Measurements from ENCODE around the gene PRDM1. TPM values are rescaled to one million over a fixed set of nuclear protein-coding genes. Genes with fewer than 3 reads are reported as not detected.

The PRDM1 gene
- total RNA-seq, 1 donor from 2014 or later = 0.85 TPM

DNA sequence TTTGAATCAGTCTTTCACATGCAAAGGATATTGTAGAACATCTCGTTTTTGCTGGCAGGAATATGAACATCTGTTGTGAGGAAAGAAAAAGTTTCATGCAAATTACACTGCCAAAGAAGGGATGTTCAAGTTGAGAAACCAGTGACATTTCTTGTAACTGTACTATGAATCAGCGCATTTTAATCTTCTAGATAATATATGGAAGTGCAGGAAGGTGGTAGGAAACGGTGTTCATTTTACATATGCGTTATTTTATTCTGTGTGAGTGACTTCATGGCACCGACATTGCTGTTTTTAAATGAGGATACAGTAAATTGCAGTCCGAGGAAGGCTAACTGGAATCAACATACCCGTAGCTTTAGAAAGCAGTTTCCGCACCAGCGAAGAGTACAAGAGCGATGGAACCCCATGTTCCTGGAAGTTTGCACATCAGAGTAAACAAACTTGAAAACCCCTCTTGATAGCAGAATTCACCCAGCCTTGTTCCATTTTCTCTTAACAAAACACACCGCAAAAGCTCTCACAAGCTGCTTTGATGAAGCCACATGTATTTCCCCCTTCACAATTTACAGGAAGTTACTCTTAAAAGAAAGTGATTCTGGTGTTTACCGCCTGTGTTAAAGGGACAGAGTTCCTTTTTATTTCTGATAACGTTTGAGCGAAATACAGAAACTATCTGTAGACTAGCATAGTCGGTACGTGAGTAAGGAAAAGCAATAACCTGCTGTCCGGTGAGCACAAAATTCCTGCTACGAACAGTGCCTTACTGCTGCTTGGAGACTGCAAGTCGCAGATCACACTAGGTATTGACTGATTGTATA lies 11.5 kb downstream of the PRDM1 start:
- intact Hi-C loops (cut with micrococcal nuclease) = no loop called here
- Histone ChIP-seq H3K36me3 (no peaks in the 10 kb centered on the region), H3K4me1 (peaks cover 21% of the 10 kb centered on the region), H3K9me3 (replicated peaks) (no peaks in the 10 kb centered on the region), H3K4me3 (peak overlapping the region; percentile 58), H3K27me3 (ENCODE audit: low read depth) (peaks cover 86% of the 10 kb centered on the region), H3K27ac (replicated peaks) (peak overlapping the region; percentile 78)
- TF ChIP-seq, protein P1, sequence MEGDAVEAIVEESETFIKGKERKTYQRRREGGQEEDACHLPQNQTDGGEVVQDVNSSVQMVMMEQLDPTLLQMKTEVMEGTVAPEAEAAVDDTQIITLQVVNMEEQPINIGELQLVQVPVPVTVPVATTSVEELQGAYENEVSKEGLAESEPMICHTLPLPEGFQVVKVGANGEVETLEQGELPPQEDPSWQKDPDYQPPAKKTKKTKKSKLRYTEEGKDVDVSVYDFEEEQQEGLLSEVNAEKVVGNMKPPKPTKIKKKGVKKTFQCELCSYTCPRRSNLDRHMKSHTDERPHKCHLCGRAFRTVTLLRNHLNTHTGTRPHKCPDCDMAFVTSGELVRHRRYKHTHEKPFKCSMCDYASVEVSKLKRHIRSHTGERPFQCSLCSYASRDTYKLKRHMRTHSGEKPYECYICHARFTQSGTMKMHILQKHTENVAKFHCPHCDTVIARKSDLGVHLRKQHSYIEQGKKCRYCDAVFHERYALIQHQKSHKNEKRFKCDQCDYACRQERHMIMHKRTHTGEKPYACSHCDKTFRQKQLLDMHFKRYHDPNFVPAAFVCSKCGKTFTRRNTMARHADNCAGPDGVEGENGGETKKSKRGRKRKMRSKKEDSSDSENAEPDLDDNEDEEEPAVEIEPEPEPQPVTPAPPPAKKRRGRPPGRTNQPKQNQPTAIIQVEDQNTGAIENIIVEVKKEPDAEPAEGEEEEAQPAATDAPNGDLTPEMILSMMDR (IDR thresholded peaks at IDR 0.05; ENCODE audit: borderline replicate concordance) = no peak
- DNase-seq = no peak

DNA sequence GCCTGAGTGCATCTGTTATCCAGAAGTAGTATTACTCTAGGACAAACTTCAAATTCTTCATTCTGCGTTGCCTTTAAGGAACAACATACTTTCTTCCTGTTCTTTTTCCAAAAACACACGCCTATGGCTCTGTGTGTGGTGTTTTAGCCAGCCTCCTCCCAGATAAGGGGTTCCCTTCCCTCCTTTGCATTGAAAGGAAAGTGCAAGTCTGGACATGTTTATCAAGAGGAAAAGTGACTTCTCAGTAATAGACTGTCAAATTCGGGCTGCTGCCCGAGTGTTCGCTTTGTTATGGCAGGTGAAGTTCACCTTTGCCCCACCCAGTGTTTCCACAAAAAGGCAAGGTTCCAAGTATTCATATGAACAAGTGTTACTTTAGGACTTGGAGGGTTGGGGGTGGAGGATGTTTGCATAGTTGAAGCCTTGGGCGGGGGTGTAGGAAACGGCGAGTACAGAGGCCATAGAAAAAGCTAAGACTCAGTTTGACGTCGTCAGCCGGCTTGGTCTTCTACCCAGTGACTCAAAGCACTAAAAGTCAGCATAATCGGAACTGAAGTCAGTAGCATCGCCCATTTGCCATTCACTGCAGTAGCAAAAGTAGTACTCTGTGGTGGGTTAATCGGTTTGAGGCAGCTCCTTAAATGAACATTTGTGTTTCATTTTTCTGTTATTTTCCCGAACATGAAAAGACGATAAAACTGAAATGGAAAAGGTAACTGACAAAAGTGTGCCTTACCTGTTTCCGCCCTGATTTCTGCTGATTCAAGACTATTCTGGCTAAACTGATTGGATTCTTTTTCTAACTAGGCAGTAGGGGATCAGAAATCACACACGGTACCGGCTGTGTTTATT lies 12.5 kb downstream of the PRDM1 start:
- H3K36me3 ChIP-seq = no peaks in the 10 kb centered on the region
- H3K27ac ChIP-seq (replicated peaks) = peak overlapping the region; percentile 78
- H3K9me3 ChIP-seq (replicated peaks) = no peaks in the 10 kb centered on the region
- peaks cover 88% of the 10 kb centered on the region for H3K27me3 ChIP-seq (ENCODE audit: low read depth)
- peaks cover 28% of the 10 kb centered on the region for H3K4me1 ChIP-seq
- peak overlapping the region; percentile 58 for H3K4me3 ChIP-seq
- no peak for DNase-seq
- intact Hi-C loops (cut with micrococcal nuclease) = no loop called here
- TF ChIP-seq, protein P1 (IDR thresholded peaks at IDR 0.05; ENCODE audit: borderline replicate concordance) = no peak

DNA sequence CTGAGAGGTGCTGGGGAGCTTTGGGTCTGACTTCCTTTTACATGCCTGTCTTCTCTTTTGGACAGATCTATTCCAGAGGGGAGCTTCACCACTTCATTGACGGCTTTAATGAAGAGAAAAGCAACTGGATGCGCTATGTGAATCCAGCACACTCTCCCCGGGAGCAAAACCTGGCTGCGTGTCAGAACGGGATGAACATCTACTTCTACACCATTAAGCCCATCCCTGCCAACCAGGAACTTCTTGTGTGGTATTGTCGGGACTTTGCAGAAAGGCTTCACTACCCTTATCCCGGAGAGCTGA lies 13.1 kb downstream of the PRDM1 start:
- TF ChIP-seq, protein P1 (IDR thresholded peaks at IDR 0.05; ENCODE audit: borderline replicate concordance) = no peak
- Histone ChIP-seq H3K4me1 (peaks cover 29% of the 10 kb centered on the region), H3K27ac (replicated peaks) (peak overlapping the region; percentile 78), H3K4me3 (peak overlapping the region; percentile 58), H3K36me3 (no peaks in the 10 kb centered on the region), H3K27me3 (ENCODE audit: low read depth) (peaks cover 88% of the 10 kb centered on the region), H3K9me3 (replicated peaks) (no peaks in the 10 kb centered on the region)
- no peak for DNase-seq
- intact Hi-C loops (cut with micrococcal nuclease) = no loop called here

DNA sequence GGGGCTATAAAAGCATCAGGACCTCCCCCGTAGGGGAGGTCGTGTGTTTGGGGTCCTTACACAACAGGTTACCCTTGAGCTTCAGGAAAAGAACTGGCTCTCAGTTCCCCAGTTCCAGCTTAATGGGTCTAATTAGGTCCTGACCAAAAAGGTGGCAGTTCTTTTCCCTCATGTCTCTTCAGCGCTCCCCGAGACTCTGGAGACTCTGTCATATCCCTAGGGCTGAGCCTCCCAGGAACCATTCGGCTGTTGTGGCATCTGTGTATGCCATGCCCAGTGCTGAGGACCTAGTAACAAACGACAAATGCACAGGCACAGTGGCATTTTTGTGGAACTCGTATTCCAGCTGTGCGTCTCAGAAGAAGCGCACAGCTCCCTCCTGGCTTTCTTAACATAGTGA lies 14.6 kb downstream of the PRDM1 start:
- no peak overlapping the region for H3K4me3 ChIP-seq
- no peak overlapping the region for H3K27ac ChIP-seq (replicated peaks)
- TF ChIP-seq, protein P1 (IDR thresholded peaks at IDR 0.05; ENCODE audit: borderline replicate concordance) = no peak
- DNase-seq = no peak
- H3K4me1 ChIP-seq = peaks cover 29% of the 10 kb centered on the region
- peaks cover 90% of the 10 kb centered on the region for H3K27me3 ChIP-seq (ENCODE audit: low read depth)
- intact Hi-C loops (cut with micrococcal nuclease) = no loop called here
- peaks cover 7% of the 10 kb centered on the region for H3K36me3 ChIP-seq
- H3K9me3 ChIP-seq (replicated peaks) = no peaks in the 10 kb centered on the region

DNA sequence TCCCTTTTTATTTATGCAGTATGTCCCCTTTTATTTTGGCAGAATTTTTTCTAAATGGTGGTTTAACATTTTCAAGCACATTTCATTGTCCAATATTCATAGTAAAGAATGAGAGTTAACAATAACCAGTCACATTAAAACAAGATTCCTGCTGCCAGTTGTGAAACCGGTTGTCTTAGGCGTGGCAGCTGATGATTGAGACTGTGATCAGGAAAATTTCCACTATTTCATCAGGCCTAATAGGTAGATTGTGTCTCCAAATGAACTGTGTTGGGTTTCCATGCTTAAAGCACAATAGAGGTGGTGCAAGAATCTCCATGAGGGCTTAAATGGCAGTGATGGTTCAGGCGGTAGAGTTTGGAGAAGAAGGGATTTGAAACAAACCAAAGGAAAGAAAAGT lies 15.3 kb downstream of the PRDM1 start:
- DNase-seq = no peak
- Histone ChIP-seq H3K36me3 (peaks cover 14% of the 10 kb centered on the region), H3K9me3 (replicated peaks) (no peaks in the 10 kb centered on the region), H3K4me1 (peaks cover 29% of the 10 kb centered on the region), H3K27ac (replicated peaks) (no peak overlapping the region), H3K27me3 (ENCODE audit: low read depth) (peaks cover 90% of the 10 kb centered on the region), H3K4me3 (no peak overlapping the region)
- TF ChIP-seq, protein P1 (IDR thresholded peaks at IDR 0.05; ENCODE audit: borderline replicate concordance) = no peak
- intact Hi-C loops (cut with micrococcal nuclease) = no loop called here
